Uterus (tissue), 4 donors: ENCODE results near the gene FAM114A2. TPM values are rescaled to one million over a fixed set of nuclear protein-coding genes. Genes with fewer than 3 reads are reported as not detected.

ENCODE experiments used
- DNase-seq, 2 donors: peaks; one replicate each; pipeline ENCODE4 v3.0.0-alpha.2; 2019 to 2020
- H3K27ac ChIP-seq, 2 donors: fragments of 200-600 bp; sonication (generic); 1 replicate in 1 of 2; 2 replicates in 1 of 2; pipeline ENCODE4 v1.5.1; 2016 to 2018
- H3K27me3 ChIP-seq, 2 donors: fragments of 200-600 bp; sonication (generic); one replicate each; pipeline ENCODE4 v1.5.1; 2018 to 2019; ENCODE audit warnings: control low read depth in 1 of 2
- H3K36me3 ChIP-seq, 2 donors: fragments of 200-600 bp; sonication (generic); one replicate each; pipeline ENCODE4 v1.5.1; 2019; ENCODE audit warnings: control low read depth in 1 of 2
- H3K4me1 ChIP-seq, 2 donors: fragments of 200-600 bp; sonication (generic); one replicate each; pipeline ENCODE4 v1.5.1; 2018 to 2019; ENCODE audit warnings: control low read depth in 1 of 2
- H3K4me3 ChIP-seq, 2 donors: fragments of 200-600 bp; sonication (generic); 1 replicate in 1 of 2; 2 replicates in 1 of 2; pipeline ENCODE4 v1.5.1; 2018 to 2019; ENCODE audit warnings: mild to moderate bottlenecking in 1 of 2
- H3K9me3 ChIP-seq, 2 donors: fragments of 200-600 bp; sonication (generic); one replicate each; pipeline ENCODE4 v1.5.1; 2019; ENCODE audit warnings: control low read depth in 1 of 2
- POLR2A ChIP-seq, 2 donors: fragments of 450-650 bp; IDR thresholded peaks; one replicate each; pipeline ENCODE4 v1.6.1; 2016; ENCODE audit warnings: antibody characterized with exemption in 2 of 2, mild to moderate bottlenecking in 1 of 2, moderate library complexity in 1 of 2
- intact Hi-C: fragments of 100-400 bp; cut with DNase I; formaldehyde crosslinking; loops from one replicate; pipeline ENCODE4 v1.15.1; 2023; ENCODE audit warnings: low total_unique reads
- total RNA-seq, 4 donors: library from RNA; depleted of rRNA in 3 of 4; stranded (reverse); fragments of >200 nt in 3 of 4; gene quantifications; one replicate each; pipeline versions ENCODE4 v1.1.0 to v1.2.4, GENCODE V29; 2014 to 2023
- TF ChIP-seq, protein P1 (sequence below), 4 experiments: fragments of 200-600 bp in 2 of 4; fragments of 450-650 bp in 2 of 4; sonication (generic) in 2 of 4; IDR thresholded peaks; one replicate each; pipeline ENCODE4 v1.5.1; 2016 to 2019; ENCODE audit warnings: antibody characterized with exemption in 4 of 4, mild to moderate bottlenecking in 2 of 4, moderate library complexity in 1 of 4
- donor health status: DM: yes; HTN: yes; CAD: no.

Gene FAM114A2
- total RNA-seq, 4 donors from 2014 or later, result 26.9 to 71.3 (median 43.9) TPM

DNA sequence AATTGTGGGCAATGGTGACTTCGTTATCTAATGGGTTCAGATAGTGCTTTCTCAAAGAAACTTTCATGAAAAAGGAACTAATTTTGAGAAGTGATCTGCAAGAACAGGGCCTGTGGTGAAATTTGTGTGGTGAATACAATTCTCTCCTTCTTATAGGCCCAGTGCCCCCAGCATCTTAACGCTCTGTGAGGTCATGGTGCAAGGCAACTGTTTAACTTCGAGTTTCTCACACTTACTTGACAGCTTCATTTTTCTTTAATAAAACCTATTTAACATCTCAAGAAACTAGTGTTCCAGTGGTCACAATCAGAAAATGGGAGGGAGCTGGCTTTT lies 69.2 kb downstream of the FAM114A2 start:
- no peak overlapping the region for H3K27ac ChIP-seq
- TF ChIP-seq POLR2A (IDR thresholded peaks at IDR 0.05), result no peak
- TF ChIP-seq, protein P1, sequence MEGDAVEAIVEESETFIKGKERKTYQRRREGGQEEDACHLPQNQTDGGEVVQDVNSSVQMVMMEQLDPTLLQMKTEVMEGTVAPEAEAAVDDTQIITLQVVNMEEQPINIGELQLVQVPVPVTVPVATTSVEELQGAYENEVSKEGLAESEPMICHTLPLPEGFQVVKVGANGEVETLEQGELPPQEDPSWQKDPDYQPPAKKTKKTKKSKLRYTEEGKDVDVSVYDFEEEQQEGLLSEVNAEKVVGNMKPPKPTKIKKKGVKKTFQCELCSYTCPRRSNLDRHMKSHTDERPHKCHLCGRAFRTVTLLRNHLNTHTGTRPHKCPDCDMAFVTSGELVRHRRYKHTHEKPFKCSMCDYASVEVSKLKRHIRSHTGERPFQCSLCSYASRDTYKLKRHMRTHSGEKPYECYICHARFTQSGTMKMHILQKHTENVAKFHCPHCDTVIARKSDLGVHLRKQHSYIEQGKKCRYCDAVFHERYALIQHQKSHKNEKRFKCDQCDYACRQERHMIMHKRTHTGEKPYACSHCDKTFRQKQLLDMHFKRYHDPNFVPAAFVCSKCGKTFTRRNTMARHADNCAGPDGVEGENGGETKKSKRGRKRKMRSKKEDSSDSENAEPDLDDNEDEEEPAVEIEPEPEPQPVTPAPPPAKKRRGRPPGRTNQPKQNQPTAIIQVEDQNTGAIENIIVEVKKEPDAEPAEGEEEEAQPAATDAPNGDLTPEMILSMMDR (IDR thresholded peaks at IDR 0.05), result no peak
- H3K4me1 ChIP-seq, result no peaks in the 10 kb centered on the region
- H3K9me3 ChIP-seq, result no peaks in the 10 kb centered on the region
- intact Hi-C loops, result loop anchor here (10.0 kb wide), 1 partner anchor 1435 kb away; no protein-coding TSS in a partner anchor
- H3K4me3 ChIP-seq, result no peak overlapping the region
- H3K36me3 ChIP-seq, result no peaks in the 10 kb centered on the region
- H3K27me3 ChIP-seq, result no peaks in the 10 kb centered on the region
- DNase-seq, result no peak

DNA sequence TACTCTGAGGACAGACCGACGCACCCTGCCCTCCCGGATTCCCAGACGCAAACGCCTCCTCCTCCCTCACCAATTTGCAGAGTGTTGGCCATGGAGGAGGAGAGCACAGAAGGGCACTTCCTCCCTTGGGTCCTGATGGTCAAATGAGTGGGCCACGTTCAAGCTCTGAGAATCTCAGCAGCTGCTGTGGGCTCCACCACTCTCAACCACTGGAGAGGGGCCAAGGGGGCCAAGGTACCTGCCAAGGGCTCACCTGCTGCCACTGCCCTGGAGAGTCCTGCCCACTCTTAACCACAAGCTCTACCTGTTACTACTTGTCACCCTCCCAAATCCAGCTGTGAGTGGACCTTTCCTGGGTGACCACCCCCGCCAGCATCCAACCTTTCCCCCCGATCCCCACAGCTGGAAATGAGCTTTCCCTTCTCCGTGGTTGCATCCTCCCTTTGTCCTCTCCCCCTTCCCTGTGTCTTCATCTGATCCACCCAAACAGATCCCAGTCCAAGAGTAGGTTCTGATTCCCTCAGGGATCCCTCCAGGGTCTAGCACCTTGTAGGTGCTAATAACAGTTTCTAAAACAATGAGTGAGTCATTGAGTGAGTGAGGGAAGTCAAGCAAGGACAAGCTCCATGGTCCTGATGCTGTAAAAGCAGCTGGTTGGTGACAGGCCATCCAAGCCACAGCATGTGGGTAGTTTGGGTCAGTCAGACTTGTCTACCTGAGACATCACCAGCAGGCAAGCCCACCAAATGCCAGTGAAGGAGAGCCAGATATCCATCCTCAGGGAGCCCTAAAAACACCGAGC lies 69.7 kb downstream of the FAM114A2 start:
- Histone ChIP-seq H3K36me3 (no peaks in the 10 kb centered on the region), H3K27ac (no peak overlapping the region), H3K4me3 (no peak overlapping the region), H3K27me3 (no peaks in the 10 kb centered on the region), H3K9me3 (no peaks in the 10 kb centered on the region), H3K4me1 (no peaks in the 10 kb centered on the region)
- intact Hi-C loops, result loop anchor here (10.0 kb wide), 1 partner anchor 1434 kb away; no protein-coding TSS in a partner anchor
- TF ChIP-seq, protein P1 (IDR thresholded peaks at IDR 0.05), result no peak
- no peak for TF ChIP-seq POLR2A (IDR thresholded peaks at IDR 0.05)
- no peak for DNase-seq

DNA sequence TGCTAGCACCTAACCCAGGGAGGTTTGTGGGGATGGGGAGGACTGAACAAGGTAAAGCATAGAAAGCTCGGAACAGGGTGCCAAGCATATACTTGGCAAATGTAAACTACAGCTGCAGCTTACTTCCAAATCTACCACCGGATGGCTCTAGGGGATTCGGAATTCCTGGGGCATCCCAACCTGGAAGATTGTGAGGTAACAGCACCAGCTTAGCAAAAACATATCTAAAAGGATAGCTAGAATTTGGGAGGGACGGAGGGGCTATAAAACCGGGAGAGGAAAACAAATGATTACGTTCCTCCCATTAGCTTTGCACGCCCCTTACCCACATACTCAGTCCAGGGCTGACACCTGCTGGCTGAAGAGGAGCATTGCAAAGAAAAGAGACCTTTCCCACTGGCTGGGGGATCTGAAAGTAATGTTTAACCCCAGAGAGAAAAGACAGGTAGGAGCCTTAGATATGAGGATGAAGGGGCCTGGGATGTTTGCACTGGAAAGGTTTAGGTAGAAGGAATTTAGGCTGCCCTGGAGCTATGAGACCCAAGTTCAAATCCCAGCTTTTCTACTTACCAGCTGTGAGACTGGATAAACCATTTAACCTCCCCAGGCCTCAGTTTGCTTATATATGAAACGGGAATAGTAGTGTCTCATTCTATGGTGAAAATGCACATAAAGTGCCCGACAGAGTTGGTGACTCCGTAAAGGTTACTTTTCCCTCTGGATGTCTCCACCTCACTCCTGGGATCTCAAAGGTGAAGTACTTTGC lies 73.6 kb downstream of the FAM114A2 start:
- Histone ChIP-seq H3K27ac (no peak overlapping the region), H3K36me3 (no peaks in the 10 kb centered on the region), H3K4me1 (no peaks in the 10 kb centered on the region), H3K27me3 (no peaks in the 10 kb centered on the region), H3K4me3 (no peak overlapping the region), H3K9me3 (no peaks in the 10 kb centered on the region)
- peak; percentile 25 to 26 for DNase-seq
- intact Hi-C loops, result loop anchor here (10.0 kb wide), 1 partner anchor 1430 kb away; no protein-coding TSS in a partner anchor
- TF ChIP-seq POLR2A (IDR thresholded peaks at IDR 0.05), result no peak
- TF ChIP-seq, protein P1 (IDR thresholded peaks at IDR 0.05), result peak; percentile 67 to 86 (median 80)

DNA sequence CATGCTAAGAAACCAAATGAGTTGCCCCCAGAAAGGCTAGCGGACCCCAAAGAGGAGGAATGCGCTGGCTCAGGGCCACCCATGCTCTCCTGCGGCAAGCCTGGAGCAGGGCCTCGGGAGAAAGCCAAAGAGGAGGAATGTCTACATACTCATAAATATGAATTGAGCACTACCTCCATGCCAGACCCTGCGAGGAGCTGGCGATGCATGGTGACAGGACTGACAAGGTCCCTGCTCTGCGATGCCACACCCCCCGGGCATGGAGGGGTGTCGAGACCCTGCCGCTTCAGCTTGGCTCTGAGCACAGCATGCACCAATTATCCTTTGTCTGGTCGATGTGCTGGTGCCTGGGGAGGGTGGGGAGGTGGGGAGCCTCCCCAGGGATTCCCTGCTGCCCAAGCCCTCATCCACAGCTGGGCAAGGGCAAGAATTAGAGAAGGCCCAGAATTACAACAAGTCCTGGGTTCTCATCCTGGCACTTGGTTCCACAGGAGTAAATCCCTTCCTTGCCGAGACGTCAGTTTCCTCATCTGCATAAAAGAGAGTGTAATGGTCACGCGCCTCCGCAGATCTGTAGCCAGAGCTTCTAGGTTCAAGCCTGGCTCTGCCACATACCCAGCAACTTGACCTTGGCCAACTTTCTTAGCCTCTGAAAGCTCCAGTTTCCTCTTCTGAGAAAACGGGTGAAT lies 74.4 kb downstream of the FAM114A2 start:
- DNase-seq, result no peak
- no peaks in the 10 kb centered on the region for H3K4me1 ChIP-seq
- intact Hi-C loops, result loop anchor here (10.0 kb wide), 1 partner anchor 1430 kb away; no protein-coding TSS in a partner anchor
- no peak overlapping the region for H3K27ac ChIP-seq
- H3K27me3 ChIP-seq, result no peaks in the 10 kb centered on the region
- H3K36me3 ChIP-seq, result no peaks in the 10 kb centered on the region
- H3K4me3 ChIP-seq, result no peak overlapping the region
- no peaks in the 10 kb centered on the region for H3K9me3 ChIP-seq
- TF ChIP-seq POLR2A (IDR thresholded peaks at IDR 0.05), result no peak
- TF ChIP-seq, protein P1 (IDR thresholded peaks at IDR 0.05), result no peak
